HG02981 (cell line): ENCODE measurements around the gene HIPK3.
"Not testable (repeated sequence)": the region's sequence is repeated elsewhere in the genome, so short reads cannot be mapped to it uniquely, and the experiment has no call there.

Experiments used
- ATAC-seq: cut with Tn5 transposase; IDR thresholded peaks from one replicate; pipeline ENCODE4 v1.9.1; 2021; ENCODE audit warnings: mild to moderate bottlenecking, moderate library complexity; ENCODE audit not compliant: unreplicated experiment

Gene HIPK3

GRCh38 chr11:33350287-33350686 is 93.1 kb downstream of the HIPK3 start:
- no peak for ATAC-seq

GRCh38 chr11:33358150-33358831 is 101.1 kb downstream of the HIPK3 start:
- ATAC-seq: no peak

DNA sequence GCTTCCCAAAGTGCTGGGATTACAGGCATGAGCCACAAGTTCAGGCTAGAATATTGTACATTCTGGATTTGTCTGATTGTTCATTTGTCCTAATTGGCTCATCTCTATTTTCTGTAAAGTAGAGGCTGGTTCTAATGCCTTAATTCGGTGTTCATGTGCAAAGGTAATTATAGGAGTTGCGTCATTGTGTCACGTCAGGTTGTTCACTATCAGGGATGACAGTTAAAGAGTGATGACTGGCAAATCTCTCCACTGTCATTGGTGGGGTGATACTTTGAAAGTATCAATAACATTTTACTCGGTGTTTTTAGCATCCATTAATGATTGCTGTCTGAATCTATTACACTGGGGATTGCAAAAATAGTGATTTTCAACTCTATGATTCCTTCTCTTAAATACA is 103.5 kb downstream of the HIPK3 start:
- no peak for ATAC-seq

- ATAC-seq: peak; percentile 38
Observed at GRCh38 chr11:33362051-33362910, 105.1 kb downstream of the HIPK3 start.

- no peak for ATAC-seq
Observed at GRCh38 chr11:33366918-33367317, 109.7 kb downstream of the HIPK3 start.

DNA sequence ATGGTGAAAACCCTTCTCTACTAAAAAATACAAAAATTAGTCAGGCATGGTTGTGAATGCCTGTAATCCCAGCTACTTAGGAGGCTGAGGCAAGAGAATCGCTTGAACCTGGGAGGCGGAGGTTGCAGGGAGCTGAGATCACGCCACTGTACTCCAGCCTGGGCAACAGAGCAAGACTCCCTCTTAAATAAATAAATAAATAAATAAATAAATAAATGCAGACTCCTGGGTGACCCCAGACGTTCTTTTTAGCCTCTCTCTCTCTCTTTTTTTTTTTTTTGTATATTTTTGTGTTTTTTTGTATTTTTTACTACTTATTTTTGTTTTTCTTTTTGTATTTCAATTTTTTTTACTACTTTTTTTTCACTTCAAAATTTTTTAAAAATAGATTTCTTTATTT is 111.3 kb downstream of the HIPK3 start:
- ATAC-seq: not testable (repeated sequence)

GRCh38 chr11:33368931-33369330 is 111.8 kb downstream of the HIPK3 start:
- ATAC-seq: no peak

DNA sequence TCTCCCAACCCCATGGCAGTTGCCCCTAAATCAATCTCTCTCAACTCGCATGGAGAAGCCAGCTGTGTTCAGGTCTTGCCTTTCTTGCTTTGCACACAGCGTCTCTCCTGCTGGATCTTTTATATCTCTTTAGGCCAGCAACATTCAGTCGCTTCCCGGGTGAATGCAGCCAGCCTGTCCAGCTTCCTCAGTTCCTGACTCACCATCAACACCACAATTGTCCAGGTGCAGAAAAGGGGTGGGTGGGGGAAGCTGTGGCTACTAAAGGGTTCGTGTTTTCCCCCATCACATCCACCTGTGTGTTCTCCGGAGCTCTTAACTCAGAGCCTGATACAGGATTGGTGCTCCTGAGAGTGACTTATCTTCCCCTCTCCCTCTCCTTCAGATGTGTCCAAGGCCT is 116.5 kb downstream of the HIPK3 start:
- ATAC-seq: no peak

GRCh38 chr11:33375236-33375635 is 118.1 kb downstream of the HIPK3 start:
- ATAC-seq: no peak

- ATAC-seq: no peak
Observed at GRCh38 chr11:33375688-33376311, 118.6 kb downstream of the HIPK3 start, which contains the start of gene KIAA1549L. TSS of gene KIAA1549L (plus strand) at chr11:33376108.

GRCh38 chr11:33376331-33377310 is 119.4 kb downstream of the HIPK3 start:
- ATAC-seq: no peak

DNA sequence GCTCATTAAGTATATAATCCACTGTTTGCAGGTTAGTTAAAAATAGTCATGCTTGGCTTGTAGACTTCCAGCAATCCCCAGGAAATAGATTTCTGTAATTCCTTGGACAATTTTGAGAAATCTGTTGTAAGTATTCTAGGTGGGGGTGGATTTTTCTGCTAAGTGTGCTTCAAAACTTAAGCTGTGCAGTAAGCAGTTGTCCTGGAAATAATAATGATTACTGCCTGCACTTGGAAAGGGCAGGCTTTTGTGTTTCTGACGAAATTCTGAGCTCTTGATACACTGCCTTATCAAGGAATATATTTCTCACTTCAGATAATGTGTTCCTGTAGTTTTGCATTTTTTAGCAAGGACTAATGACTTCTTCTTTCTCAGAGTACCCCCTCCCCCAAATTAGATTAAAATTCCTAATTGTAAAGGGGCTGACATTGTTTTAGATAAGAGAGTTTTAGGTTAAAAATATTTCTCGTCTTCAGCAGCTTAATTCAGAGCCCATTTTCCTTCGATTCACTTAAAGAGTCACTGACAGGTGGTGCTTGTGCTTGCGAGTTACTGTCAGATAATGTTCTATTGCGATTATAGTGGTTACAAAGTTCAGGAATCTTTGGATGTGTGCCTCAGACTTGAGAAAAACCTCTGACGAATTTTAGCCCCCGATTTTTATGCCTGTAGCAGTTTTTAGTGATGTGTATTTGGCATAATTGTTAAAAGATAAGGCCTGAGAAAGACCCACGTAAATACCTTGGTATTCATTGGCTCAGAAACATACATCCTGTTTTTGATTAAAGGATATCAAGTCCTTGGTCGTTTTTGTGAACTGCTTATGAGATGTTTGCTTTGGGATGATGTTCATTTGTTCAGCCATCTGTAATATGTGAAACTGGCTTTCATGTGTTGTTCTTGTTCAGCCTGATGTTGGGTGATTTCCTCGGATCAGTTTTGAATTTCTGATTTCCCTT is 120.5 kb downstream of the HIPK3 start:
- no peak for ATAC-seq

DNA sequence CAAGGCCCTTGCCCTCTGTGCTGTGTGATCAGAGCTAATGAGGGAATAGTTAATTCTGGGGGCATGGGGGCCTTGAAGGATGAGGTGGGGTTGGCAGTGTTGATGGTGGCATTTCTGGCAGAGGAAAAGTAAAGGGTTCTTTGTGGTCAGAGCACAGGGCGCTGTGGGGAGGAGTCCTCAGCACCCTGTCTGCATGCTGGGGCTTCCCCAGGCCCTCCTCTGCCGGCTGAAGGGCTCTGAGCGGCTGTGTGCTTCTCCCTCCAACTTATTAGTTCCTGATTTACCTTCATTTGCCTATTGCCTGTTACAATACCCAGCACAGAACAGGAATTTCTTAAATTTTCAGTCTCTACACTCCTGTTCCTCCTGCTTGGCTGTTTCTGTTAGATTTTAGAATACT is 122.8 kb downstream of the HIPK3 start:
- ATAC-seq: peak; percentile 63

GRCh38 chr11:33383075-33383919 is 126.1 kb downstream of the HIPK3 start:
- no peak for ATAC-seq

- no peak for ATAC-seq
Observed at GRCh38 chr11:33383920-33384209, 126.7 kb downstream of the HIPK3 start.

- ATAC-seq: no peak
Observed at GRCh38 chr11:33384220-33384619, 127.0 kb downstream of the HIPK3 start.

DNA sequence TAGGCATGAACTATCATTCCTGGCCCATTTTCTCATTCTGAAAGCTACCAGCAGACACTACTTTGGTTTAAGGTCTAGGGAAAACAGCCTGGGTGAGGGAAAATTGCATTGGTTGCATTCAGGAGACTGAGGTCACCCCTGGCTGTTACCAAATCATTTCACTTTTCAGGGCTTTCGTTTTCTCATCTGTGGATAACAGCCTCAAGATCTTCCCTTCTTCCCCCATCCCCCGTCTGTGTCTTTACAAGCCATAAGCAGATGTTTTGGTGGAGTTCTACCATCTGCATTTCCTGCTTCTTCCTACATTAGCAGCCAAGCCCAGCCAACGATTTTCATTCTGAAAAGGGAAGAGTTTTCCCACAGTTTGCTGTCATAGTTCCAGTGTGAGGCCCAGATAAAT is 130.4 kb downstream of the HIPK3 start:
- peak; percentile 34 for ATAC-seq

DNA sequence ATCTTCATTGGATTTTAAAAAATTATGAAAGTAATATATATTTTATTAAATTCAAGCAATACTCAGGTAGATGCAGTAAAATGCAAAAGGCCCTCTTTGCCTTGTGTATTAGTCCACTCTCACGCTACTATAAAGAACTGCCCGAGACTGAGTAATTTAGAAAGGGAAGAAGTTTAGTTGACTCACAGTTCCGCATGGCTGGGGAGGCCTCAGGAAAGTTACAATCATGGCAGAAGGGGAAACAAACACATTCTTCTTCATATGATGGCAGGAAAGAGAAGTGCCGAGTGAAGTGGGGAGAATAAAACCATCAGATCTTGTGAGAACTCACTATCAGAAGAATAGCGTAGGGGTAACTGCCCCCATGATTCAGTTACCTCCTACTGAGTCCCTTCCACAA is 130.8 kb downstream of the HIPK3 start:
- ATAC-seq: peak; percentile 42
